Kidney glomerular epithelial cell (primary cell): Measurements from ENCODE around the gene TRMT11.
"Not testable (repeated sequence)": the region's sequence is repeated elsewhere in the genome, so short reads cannot be mapped to it uniquely, and the experiment has no call there.

Experiments
- DNase-seq: peaks from one replicate; lab custom pipeline; 2025; lab: John Stamatoyannopoulos, UW

TRMT11 gene

DNA sequence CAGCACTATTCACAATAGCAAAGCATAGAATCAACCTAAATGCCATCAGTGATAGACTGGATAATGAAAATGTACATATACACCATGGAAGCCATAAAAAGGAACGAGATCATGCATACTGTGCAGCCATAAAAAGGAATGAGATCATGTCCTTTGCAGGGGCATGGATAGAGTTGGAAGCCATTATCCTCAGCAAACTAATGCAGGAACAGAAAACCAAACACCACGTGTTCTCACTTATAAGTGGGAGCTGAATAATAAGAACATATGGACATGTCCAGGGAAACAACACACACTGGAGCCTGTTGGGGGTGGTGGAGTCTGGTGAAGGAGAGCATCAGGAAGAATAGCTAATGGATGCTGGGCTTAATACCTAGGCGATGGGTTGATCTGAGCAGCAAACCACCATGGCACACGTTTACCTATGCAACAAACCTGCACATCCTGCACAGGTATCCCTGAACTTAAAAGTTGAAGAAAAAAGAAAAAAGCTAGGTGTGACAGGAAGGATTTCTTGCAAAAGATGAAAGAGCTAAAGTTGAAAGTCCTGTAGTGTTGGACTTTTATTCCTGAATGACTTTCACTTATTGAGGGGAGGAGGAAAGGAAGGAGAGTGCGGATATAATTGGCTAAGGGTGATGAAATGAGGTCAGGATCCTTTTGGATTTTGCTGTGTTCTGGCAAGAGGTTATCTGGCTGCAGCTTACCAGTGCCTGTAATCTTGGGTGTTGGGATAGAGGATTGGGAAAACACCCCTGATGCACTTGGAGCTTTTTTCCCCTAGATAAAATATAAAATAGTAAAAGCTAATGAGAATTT lies 8.5 kb downstream of the TRMT11 start:
- no peak for DNase-seq

DNA sequence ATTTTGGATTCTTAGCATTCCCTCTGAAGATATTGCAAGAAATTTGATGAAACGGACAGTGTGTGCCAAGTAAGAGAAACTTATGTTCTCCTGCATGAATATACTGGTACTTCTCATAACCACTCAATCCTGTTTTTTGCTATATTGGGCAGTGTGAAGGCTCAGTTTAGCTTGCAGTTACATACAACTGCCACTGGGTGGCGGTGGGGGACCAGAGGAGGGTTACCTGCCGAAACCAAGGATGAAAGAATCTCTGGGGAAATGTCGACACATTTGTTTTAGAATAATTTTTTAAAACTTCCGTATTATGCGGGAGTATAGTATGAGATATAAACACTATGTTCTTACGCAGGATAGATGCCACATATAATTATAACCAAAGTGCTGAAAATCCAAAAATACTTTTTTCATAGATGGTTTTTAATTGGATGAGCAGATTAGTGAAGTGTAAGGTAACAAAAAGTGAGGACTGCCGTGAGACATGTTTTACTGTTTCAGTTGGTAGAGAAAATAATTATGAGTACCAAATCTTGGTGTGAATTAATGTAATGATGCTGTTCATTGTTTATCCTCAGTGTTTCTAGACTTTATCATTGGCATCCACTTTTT lies 9.7 kb downstream of the TRMT11 start:
- DNase-seq = peak; percentile 74

GRCh38 chr6:126002755-126003679 lies 16.7 kb downstream of the TRMT11 start:
- no peak for DNase-seq

- no peak for DNase-seq
Observed at GRCh38 chr6:126007800-126008199, 21.5 kb downstream of the TRMT11 start.

DNA sequence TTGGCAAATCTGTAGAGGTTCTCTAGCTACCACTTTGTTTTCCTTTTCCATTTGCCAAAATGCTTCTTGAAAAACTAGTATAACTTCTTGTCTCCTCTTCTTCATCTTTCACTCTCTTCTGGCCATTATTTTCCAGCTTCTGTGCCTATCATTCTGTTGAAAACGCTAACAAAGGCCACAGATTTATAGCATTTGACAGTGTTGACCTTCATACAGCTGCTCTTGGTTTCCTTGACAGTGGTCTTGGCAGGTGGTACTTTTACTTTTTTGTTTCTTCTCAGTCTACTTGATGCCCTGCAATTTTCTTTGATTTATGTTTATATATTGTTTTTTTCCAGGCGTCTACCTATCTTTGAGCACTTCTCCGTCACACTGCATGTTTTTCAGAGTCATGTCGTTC lies 23.7 kb downstream of the TRMT11 start:
- DNase-seq = no peak

DNA sequence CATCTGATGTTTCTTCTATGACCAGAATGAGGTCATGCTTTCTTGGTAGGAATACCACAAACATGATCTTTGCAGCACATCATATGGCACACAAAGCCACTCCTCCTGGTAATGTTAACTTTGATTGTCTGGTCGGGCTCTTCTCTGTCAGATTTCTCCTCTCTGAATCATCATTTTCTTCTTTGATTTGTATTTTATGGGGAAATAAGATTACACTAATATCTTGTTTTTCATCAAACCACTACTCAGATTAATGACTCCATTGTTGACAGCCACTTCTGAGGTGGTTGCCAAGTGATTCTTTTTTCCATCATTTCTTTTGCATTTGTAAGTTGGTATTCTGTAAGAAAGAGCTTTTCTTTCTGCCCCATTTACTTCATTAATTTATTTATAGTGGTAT lies 29.5 kb downstream of the TRMT11 start:
- DNase-seq = no peak

DNA sequence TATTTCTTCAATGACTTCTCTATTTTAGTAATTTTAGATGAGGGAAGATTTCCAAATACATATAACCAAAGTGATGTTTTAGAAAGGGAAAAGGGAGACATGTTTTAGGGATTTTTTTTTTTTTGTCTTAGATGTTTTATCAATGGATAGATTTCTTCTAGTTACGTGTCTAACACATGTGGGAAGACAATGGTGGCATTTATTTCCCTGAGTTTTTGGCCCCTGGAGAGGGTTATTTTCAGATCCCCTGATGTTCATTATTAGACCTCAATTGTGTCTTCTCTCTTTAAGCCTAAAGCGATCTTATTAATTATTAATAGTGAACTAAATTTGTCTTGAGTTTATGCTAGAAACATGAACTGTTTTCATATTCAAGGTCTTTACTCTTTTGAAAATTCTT lies 30.3 kb downstream of the TRMT11 start:
- DNase-seq = no peak

DNA sequence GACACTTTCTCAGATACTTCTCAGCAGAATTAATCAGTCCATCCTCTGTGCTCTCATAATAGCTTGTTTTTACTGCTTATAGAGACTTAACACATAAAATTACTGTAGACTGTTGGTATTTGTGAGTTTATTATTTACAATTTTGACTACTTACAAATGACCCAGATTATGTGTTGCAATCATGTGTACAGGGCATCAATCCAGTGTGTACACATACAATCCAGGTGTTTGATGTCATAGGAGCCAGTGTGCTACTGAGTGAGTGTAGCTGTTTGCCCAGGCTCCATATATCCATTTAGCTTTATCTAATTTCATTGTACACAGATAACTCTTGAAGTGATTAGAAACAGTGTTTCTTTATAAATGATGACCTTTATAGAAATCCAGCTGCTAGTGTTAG lies 31.3 kb downstream of the TRMT11 start:
- DNase-seq = no peak

DNA sequence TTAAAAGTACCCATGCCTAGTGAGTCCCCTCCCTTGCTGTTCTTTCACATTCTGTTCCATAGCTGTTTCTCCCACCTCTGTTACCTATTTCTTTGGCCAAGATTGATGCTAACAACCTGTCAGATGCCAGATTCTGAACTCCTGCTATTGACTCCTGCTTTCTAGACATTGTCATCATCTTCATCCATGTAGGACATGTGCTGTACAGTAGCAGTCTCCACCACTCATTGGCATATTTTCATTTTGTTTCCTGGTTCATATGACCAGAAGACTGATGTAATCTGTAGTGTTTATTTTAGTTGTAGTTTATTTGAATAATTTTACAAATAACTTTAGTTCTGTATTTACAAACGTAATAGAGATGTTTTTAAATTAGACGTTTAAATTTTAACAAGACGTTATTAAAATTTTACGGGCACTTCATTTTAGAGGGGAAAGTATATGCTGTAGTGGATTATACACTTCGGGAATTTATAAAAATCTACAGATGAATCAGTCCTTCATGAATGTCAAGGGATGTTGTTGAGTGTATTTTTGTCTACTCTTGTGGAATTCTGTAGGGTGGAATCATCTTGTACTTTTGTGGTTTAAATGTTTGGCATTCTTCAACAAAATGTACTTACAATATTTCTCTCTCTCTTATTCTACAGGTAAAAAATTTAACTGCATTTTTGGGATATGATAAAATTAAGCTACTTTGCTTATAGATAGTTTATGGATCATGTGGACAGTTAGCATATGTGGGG lies 34.1 kb downstream of the TRMT11 start:
- no peak for DNase-seq

DNA sequence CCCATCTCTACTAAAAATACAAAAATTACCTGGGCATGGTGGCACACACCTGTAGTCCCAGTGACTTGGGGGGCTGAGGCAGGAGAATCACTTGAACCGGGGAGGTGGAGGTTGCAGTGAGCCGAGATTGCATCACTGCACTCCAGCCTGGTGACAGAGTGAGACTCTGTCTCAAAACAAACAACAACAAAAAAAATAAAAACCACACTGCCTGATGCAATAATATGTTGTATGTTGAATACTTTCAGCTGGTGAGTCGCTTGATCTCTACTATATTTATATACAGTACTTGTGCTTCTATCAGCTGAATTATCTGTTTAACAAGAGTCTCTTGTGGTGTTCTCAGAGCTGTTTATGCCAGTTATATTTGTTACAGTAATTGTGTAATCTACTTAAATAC lies 37.1 kb downstream of the TRMT11 start:
- not testable (repeated sequence) for DNase-seq

DNA sequence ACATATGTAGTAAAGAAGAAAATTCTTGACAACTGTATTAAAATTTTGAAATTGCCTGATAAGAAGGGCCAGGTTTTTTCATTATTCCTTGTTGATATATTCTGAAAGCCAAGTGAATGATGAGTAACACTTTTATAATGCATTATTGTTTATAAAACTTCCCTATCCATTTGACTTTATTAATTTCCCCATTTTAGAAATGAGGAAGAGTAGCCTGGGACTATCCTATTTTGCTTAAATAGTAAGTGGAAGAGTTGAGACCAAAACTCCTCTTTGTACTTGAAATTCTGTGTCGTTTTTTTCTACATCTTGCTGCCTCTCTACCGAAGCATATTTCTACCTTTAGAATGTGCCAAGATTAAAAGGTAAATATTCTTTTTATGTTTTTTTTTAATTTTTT lies 39.7 kb downstream of the TRMT11 start:
- no peak for DNase-seq

GRCh38 chr6:126027601-126028000 lies 41.3 kb downstream of the TRMT11 start:
- no peak for DNase-seq

- DNase-seq = no peak
Observed at GRCh38 chr6:126030045-126030444, 43.7 kb downstream of the TRMT11 start.

DNA sequence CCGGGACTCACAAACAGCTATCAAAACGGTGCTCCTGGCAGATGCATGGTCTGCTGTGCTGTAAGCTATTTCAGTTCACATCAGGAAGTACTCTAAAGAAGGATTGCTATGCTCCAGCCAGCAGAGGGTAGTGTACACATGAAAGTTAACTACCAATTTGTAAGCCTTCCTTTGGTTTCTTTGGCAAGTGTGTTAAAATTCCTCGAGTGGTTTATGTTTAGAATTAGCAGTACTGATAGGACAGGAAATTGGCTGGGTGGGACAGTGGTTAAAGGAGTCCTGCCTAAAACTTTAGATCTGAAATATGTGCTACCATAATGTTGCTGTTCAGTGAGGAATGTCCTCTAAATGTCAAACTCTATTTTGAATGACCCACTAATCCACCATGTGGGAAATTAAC lies 47.4 kb downstream of the TRMT11 start:
- DNase-seq = peak; percentile 87

GRCh38 chr6:126034656-126035055 lies 48.3 kb downstream of the TRMT11 start:
- DNase-seq = no peak

DNA sequence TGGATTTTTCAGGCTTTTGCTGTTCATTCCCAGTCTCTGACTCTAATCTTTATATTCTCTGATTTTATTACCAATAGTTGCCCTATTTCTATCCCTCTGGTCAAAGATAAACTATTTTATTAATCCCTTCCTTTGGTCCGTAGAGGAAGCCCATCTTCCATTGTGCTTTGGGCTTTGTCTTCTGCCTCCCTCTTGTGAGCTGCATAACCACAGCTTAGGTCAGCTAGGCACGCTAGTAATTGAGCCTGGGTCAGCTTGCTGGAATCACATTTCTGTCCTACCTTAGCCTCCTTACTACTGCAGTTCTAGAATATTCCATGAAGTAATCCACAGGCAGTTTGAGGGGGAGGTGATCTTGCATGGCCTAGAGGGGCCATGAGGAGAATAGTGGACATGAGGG lies 49.4 kb downstream of the TRMT11 start:
- DNase-seq = no peak

DNA sequence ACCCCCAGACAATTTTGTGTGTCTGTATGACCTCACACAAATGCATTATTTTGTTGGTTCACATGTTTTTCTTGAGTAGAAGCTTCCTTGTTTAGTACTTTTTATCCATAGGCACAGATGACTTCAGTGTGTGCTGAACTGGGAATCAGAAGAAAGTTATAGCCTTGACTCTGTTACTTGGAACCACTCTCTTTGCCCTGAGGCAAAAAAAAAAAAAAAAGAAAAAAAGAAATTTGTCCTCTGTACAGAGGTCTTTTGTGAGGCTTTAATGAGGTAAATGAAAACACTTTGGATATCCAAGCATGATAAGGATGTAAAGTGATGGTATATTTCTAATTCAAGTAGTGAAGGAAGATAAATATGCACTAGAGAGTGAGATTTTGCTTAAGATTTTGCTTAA lies 51.9 kb downstream of the TRMT11 start:
- DNase-seq = no peak

DNA sequence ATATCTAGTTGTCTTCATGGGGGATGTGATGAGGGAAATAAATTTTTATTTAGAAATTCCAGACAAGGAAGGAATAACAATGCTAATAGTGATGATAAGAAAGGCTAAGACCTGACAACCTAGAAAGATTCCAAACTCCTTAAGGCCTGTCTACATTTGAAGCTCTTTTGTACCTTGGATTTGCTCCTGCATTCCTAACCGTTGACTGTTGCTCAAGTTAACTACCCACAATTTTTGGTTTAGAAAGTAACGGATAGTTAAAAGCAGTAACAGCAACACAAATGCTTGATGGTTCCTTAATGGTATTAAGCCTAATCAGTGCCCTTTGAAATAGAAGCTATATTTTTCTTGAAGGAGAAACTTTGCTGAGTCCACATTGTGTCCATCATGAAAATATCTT lies 52.9 kb downstream of the TRMT11 start:
- DNase-seq = peak; percentile 13

DNA sequence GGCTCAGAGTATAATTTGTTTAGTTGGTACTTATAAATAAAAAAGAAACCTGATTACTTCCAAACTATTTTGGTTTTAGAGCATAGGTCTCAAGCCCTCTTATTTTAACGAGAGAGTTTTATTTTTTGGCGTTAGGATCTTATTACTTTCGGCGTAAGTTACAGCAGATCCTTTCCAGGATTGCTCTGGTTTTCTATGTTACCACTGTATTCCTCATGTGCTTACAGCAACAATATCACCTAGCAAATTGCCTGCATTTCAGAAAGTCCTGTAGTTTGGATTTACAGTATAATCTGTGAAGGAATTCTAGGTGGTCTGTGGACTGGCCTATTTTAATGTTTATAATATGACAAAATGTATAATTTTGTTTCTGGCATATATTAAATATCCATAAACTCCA lies 54.1 kb downstream of the TRMT11 start:
- DNase-seq = no peak

DNA sequence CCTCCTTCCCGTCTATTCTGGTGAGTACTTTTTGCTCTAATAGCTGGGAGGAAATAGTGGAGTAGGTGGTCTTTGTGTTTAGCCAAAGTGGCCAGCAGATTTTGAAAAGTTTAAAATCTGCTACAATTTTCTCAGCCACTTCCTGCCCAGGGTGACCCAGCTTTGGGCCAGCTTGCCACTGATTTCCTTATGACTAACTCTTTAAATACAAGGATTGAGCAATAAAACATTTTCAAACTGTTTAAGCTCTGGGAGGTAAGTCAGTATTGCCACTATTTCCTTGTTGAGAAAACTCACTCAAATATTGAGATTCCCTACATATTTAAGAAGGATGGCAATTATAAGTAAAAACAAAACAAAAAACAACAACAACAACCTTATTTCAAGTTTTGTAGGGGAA lies 54.5 kb downstream of the TRMT11 start:
- DNase-seq = peak; percentile 41

DNA sequence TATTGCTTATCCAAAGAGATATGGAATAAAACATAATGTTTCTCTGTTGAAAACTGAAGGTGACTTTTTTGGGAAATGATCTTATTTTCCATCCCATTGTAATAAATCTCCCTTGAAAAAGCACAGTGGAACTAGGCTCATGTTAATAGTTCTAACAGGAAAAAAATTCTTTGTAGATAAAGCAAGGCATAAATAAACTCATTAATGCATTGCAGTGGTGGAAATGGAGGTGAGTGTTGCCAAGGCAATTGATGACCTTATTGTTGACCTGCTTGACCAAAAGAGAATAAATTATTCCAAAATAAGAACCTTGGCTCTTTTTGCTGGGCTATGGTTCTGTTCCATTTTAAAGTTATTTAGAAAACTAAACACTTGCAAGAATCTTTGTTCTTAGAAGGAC lies 55.2 kb downstream of the TRMT11 start:
- DNase-seq = no peak

GRCh38 chr6:126042001-126042419 lies 55.7 kb downstream of the TRMT11 start:
- DNase-seq = no peak
